Stimulated activated CD8-positive, alpha-beta memory T cell treated with anti-CD3 and anti-CD28 coated beads, Interleukin-2, amount 100 ng/mL, for 1 hour (primary cell): Measurements from ENCODE around the gene ALKBH6.
"Not testable (repeated sequence)": the region's sequence is repeated elsewhere in the genome, so short reads cannot be mapped to it uniquely, and the experiment has no call there.

Experiments
- DNase-seq, 2 donors: peaks; one replicate each; pipeline ENCODE4 v3.0.0-alpha.2; 2020; ENCODE audit warnings: low read depth in 2 of 2

ALKBH6 gene

DNA sequence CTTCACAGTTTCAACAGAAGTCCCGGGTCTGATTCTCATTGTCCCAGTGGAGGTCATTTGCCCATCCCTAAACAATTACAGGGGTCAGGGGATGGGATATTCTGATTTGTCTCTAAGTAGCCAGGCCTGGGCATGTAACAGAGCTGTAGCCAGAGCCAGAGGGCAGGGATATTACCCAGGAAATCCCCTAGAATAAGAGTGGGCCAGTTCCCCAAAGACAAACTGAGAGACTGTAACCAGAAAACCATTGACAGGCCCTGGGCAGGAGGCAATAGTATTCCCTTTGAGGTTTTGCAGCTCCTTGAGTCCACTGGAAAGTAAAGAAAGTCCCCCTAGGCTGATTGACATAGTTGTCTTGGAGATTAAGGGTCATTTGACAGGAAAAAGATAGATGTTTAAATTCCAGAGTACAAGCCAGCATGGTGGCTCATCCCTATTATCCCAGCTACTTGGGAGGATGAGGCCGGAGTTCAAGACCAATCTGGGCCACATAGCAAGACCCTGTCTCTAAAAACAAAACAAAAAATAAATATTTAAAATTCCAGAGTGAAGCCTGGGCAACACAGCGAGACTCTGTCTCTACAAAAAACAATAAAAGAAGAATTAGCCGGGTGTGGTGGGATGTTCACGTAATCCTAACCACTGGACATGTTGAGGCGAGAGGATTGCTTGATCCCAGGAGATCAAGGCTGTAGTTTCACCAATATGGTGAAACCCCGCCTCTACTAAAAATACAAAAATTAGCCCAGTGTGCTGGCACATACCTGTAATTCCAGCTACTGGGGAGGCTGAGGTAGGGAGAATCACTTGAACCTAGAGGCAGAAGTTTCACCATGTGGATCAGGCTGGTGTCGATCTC lies 20.9 kb downstream of the ALKBH6 start:
- DNase-seq: no peak

DNA sequence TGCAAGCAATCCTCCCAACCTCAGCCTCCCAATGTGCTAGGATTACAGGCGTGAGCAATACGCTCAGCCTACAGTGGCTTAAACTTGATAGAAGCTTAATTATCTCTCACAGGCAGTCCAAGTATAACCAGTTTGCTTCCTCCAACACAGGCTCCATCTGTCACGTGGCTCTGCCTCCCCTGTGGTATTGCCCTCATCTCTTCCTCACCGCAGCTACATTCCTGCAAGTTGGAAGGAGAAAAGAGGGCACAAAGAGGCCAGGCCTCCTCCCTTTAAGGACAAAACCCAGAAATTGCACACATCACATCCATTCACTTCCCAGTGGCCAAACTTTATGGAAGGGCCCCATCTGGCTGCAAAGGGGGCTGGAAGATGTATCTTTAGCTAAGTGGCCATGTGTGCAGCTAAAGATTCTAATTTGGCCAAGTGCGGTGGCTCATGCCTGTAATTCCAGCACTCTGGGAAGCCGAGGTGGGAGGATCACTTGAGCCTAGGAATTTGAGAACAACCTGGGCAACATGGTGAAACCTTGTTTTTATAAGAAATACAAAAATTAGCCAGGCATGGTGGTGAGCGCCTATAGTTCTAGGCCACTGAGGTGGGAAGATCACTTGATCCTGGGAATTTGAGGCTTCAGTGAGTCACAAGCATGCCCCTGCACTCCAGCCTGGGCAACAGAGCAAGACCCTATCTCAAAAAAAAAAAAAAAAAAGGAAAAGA lies 22.1 kb downstream of the ALKBH6 start:
- no peak for DNase-seq

DNA sequence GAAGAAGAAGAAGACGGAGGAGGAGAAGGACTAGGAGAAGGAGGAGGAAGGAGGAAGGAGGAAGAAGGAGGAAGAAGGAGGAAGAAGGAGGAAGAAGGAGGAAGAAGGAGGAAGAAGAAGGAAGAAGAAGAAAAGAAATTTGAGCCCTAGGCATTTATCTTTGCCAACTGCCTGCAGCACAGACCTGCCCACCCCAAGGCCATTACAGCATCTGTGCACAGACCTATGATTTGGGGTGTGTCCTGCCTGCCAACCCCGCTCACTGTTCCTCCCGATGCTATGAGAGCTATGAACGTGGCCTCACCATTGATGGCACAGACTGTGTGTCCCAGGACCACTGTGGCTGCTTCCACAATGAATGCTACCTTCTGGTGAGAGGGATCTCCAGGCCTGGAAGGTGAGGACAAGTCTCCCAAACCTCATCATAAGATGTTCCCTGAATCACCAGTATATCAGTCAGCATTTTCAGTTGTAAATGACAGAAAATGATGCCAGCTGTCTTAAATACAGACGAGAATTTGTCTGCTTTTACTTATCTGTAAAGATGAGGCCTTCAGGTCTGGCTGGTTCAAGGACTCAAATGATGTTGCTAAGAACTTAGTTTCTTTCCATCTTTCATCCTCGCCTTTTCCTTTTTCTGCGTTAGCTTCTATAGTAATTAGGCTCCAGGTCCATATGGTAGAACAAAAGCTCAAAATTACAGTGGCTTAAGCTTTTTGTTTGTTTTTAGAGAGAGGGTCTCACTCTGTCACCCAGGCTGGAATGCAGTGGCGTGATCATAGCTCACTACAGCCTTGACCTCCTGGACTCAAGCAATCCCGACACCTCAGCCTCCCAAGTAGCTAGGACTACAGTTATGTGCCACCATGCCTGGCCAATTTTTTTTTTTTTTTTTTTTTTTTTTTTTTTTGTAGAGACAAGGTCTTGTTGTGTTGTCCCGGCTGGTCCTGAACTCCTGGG lies 23.0 kb downstream of the ALKBH6 start:
- DNase-seq: no peak

DNA sequence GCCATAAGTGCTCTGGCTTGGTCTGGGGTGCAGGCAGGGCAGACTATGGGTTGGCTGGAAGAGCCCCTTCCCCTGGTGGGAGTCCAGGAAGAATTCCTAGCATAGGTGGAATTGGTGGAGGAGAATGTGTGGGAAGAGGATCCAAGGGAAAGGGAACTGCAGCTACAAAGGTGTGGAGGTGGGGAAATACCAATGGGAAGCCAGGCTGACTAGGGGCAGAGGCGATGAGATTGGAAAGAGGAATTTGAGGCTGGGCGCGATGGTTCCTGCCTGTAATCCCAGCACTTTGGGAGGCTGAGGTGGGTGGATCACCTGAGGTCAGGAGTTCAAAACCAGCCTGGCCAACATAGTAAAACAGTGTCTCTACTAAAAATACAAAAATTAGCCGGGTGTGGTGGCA lies 23.9 kb downstream of the ALKBH6 start:
- DNase-seq: no peak

DNA sequence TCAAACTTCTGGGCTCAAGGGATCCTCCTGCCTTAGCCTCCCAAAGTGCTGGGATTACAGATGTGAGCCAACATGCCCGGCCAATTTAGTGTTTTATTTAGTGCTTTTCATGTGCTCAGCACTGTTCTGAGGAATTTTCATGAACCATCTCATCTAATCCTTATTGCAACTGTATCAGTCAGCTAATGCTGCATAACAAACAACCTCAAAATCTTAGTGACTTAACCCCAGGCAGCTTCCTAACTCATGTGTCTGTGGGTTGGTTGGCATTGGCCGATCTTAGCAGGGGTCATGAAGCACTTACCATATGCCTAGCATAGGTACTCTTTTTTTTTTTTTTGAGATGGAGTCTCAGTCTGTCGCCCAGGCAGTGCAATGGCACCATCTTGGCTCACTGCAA lies 25.2 kb downstream of the ALKBH6 start:
- DNase-seq: no peak

DNA sequence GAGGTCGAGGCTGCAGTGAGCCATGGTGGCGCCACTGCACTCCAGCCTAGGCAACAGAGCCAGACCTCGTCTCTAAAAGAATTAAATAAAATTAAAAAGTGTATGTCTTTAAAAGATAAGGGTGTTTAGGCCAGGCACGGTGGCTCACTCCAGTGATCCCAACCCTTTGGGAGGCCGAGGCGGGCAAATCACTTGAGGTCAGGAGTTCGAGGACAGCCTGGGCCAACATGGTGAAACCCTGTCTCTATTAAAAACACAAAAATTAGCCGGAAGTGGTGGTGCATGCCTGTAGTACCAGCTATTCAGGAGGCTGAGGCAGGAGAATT lies 26.5 kb downstream of the ALKBH6 start:
- no peak for DNase-seq

DNA sequence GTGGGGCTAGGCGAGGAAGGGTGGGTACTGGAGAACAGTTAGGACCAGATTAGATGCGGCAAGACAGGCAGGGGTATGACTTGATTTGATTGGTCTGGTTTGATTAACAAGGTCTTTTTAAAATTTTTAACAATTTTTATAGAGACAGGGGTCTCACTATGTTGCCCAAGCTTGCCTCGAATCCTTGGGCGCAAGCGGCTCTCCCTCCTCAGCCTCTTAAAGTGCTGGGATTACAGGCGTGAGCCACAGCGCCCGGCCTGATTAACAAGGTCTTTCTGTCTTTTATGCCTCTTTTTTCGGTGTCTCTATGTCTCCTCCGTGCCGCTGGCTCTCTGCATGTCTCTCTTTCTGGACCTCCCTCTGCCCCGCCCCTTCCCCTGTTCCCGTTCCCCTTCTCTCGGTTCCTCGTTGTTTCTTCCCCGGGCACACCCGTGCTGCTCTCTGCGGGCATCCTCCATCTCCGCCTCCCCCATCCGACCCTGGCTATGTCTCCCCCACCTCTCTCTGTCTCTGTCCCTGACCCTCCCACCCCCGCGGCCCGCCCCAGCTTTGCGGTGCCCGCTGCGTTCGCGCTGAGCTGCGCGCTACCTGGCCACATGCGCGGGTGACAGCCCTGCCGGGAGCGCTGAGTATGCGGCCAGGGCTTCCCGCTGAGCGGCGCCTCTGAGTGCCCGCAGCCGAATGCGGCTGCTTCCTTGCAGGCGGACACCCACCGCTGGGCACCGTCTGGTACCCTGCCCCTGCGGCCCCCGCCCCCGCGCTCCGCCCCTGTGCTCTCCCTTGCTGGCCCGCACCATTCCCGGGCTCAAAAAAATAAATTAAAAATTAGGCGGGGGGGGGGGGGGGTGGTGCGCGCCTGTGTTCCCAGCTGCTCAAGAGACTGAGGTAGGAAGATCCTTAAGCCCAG lies 27.1 kb downstream of the ALKBH6 start:
- DNase-seq: no peak

DNA sequence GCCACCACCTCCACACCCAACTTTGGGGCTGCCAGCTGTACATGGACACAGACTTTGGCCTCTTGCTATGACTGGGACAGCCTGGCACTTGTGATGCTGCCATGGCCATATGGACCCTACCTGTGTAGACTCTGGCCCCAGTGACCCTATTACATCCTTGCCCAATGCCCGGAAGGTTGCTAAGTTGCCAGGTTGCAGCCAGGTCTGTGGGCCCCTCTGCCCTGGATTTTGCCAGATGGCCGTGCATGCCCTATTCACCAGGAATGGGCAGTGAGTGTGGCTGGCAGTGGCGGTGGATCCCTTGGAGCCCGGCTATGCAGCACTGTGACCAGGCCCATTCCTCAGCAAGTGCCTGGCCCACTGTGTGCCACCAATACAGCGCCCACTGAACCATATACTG lies 27.9 kb downstream of the ALKBH6 start:
- no peak for DNase-seq

DNA sequence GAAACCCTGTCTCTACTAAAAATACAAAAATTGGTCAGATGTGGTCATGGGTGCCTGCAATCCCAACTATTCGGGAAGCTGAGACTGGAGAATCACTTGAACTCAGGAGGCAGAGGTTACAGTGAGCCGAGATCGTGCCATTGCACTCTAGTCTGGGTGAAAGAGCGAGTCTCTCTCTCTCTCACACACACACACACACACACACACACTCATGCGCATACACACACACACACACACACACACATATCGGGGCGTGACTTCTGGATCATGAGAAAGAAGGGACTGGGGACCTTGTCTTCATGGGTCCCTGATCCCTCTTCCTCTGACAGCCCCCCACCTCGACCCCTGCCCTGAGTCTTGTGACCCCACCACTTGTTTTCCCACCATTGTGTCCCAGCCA lies 30.8 kb downstream of the ALKBH6 start:
- DNase-seq: no peak

DNA sequence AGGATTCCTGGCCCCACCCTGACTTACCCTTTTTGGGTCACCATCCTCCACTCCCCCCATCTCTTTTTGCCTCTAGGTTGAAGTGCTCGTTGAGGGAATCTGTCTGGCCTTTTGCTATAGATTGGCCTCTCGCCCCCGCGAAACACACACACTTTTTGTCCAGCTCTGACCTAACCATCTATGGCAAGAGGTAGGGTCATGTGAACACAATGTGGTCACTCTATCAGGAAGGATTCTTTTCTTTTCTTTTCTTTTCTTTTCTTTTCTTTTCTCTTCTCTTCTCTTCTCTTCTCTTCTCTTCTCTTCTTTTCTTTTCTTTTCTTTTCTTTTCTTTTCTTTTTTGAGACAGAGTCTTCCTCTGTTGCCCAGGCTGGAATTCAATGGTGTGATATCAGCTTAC lies 33.0 kb downstream of the ALKBH6 start:
- DNase-seq: not testable (repeated sequence)

DNA sequence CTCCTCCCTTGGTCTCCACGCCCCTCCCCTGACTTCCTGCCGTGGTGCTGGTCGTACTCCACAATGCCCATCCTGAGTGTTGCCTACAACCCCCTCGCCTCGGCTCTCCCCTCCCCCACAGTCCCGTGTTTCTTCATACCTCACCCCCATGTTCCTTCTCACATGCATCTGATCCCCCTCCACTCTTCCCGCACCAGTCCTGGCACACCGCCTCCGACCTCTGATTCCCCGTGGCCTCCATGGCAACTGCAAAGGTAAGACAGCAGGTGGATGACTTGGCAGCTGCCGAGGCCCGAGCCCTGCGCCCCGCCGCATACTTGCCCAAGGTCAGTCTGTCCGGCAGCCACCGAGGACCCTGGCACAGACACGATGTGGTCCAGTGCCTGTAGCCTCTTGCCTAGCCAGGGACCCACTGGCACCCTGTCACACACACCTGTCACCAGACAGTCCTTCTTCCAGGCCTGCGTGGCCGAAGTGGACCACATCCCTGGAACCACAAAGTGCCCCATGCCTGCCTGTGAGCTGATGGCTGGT lies 35.1 kb downstream of the ALKBH6 start:
- no peak for DNase-seq

DNA sequence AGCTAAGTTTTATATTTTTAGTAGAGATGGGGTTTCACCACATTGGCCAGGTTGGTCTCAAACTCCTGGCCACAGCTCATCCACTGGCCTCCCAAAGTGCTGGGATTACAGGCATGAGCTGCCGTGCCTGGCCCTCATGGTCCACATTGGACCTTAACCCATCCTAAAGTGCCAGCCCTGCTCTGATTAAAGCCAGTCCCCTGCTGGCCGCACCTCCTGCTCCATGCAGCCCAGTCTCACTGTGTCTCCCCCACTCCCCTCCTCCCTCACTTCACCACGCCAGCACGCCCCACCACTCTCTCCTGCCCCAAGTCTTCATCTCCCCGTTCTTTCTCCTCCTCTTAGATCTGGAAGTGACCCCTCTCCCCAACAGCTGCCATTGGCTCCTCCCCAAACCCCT lies 35.7 kb downstream of the ALKBH6 start:
- no peak for DNase-seq

DNA sequence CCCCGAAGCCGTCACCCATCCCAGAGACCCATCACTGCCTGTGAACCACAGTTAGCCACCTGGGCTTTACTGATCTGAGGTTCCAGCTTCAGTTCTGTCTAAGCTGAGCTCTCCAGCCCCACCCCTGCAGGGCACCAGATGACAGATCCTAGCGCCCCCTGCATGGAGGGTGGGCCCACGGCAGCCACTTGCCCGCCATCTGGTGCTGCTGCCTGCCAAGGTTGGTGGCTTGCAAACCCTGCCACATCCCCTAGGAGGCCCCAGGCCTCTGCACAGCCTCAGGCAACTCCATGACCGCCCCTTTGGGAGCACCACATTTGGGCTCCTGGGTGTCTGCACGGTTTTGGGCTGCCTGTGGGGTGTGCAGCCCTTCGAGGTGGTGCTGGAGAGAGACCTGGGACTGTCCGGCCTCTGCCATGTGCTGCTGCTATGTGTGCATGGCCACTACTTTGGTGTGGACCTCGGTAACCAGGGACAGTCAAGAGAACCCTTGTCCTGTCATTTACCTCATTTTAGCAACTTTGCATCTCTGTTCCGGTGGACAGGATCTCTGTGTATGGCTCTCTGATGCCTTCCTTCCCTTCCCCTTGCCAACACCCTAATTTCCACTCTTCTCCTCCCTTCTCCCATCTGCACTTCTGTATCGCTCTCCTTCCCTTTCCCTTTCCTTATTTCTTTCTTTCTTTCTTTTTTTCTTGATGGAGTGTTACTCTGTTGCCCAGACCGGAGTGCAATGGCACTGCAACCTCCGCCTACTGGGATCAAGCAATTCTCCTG lies 36.4 kb downstream of the ALKBH6 start:
- DNase-seq: no peak

DNA sequence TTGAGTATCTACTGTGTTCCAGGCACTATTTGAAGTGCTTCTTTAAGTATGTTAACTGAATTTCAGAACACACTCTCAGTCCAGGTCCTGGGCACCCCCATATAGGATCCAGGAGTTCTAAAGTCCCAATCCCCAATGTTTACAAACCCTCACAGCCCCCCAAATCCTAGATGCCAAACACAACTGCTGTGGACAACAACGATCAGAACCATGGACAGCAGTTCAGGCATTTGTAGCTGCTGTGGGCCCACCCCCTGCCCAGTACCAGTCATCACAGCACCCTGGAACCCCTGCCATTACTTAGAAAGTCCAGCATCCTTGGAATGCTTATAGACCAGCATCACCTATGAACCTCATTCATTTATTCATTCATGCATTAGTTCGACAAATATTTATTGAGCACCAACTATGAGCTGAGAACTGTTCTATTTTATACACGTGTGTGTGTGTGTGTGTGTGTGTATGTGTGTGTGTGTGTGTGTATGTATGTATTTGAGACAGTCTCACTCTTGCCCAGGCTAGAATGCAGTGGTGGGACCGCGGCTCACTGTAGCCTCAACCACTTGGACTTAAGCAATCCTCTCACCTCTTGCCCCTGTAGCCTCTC lies 38.3 kb downstream of the ALKBH6 start:
- DNase-seq: no peak

DNA sequence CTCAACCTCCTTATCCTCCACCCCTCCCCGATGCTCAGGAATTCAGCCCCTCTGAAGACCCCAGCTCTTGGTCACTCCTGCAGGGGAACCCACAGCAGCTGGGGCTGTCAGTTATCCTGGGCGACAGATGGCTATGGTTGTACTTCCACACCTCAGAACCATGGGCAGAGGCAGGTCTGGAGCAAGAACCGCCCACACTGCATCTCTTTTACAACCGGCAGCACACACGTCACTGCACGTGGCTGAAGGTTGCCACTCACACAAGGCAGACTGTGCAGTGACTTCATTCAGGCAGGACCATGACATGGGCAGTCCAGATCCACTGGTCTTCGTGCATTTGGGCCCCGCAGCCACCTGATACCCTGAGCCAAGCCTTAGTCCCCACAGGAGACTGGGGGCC lies 40.5 kb downstream of the ALKBH6 start:
- no peak for DNase-seq

DNA sequence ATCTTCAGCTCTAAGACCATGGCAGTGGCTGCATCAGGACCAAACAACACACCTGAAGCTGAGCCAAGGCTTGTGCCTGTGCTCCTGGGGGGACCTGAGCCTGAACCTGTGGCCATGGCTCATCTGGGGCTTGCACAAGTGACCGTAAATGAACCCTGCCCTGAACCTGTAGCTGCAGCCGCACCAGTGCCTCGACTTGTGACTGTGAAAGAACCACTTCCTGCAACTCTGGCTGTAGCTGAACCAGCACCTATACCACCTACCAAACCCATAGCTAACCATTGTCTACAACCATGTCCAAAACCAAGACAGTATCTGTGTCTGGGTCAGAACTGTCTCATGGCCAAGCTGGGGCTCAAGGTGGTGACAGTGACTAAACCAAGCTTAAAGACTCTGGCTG lies 47.2 kb downstream of the ALKBH6 start:
- DNase-seq: no peak

DNA sequence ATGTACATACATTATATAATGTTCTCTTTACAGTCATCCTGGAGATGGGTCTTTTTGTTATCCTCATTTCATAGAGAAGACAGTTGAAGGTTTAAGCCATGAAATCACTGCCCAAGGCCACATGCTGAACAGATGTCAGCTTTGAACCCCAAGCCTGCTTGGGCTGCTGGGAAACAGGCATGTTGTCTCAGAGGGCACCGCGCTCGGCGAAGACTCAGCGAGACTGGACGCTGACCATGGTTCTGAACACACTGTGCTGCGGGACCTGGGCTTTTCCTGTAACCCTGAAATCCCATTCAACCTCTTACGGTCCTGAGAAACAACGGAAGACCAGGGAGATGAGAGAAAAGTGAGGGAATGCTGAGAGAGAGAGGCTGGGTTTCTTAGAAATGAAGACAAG lies 50.5 kb downstream of the ALKBH6 start:
- DNase-seq: no peak

DNA sequence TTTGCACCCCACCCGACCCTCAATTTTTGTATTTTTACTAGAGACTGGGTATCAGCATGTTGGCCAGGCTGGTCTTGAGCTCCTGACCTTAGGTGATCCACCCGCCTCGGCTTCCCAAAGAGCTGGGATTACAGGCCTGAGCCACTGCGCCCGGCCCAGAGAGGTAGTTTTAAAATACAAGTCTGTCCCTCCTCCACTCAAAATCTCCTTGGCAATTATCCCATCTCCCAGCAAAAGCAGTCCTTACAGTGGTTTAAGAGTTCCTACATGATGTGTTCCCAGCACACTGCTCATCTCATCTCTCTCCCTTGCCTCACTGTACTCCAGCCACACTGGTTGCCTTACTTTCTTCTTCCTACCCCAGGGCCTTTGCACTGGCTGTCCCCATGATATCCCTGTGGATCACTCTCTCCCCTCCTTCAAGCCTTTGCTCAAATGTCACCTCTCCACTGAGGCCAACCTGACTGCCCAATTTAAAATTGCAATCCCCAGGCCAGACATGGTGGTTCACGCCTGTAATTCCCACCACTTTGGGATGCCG lies 53.5 kb downstream of the ALKBH6 start:
- DNase-seq: no peak

DNA sequence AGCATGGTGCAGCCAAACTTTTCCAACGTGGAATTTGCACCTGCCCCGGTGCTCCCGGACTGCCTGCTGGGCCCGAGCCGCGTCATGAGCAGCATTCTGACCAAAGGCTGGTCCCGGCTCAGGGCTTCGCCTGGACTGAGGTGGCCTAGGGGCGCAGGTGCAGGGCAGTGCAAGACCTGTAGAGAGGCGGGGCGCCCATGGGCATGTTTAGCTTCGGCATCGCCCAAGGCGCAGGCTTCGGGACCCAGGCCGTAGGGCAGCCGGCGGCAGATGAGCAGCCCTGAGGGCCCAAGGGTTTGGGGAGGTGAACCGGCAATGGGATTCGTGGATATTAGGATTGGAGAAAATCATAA lies 54.1 kb downstream of the ALKBH6 start:
- no peak for DNase-seq
